LNCAP (cell line): ENCODE data around the gene PODXL.

Source experiments
- CTCF ChIP-seq: fragments of 450-650 bp; IDR thresholded peaks from 2 replicates; pipeline ENCODE4 v1.5.1; 2017; ENCODE audit warnings: mild to moderate bottlenecking

Gene PODXL

GRCh38 chr7:131544449-131545301 is 11.8 kb downstream of the PODXL start:
- no peak for TF ChIP-seq CTCF

- no peak for TF ChIP-seq CTCF
Observed at GRCh38 chr7:131544021-131544420, 12.4 kb downstream of the PODXL start.

- no peak for TF ChIP-seq CTCF
Observed at GRCh38 chr7:131543298-131543697, 13.1 kb downstream of the PODXL start.

GRCh38 chr7:131540491-131541162 is 15.8 kb downstream of the PODXL start:
- TF ChIP-seq CTCF: no peak; the same call in 1 of the 2 replicates

GRCh38 chr7:131538813-131539179 is 17.6 kb downstream of the PODXL start:
- no peak for TF ChIP-seq CTCF

GRCh38 chr7:131538071-131538812 is 18.2 kb downstream of the PODXL start:
- no peak for TF ChIP-seq CTCF

- TF ChIP-seq CTCF: no peak
Observed at GRCh38 chr7:131537571-131537978, 18.9 kb downstream of the PODXL start.
